Panc1 (cell line): ENCODE data around the gene KBTBD2. TPM values are rescaled to one million over a fixed set of nuclear protein-coding genes. Genes with fewer than 3 reads are reported as not detected.
A peak's percentile ranks its signal among the peaks of the same experiment; 100 is the strongest.
"Not testable (repeated sequence)": the region's sequence is repeated elsewhere in the genome, so short reads cannot be mapped to it uniquely, and the experiment has no call there.

ENCODE experiments used
- ATAC-seq: fragments of 200-7000 bp; cut with Tn5 transposase; 2 replicates; pipeline ENCODE4 v1.9.1; 2020; ENCODE audit warnings: mild to moderate bottlenecking, moderate library complexity
- BruUV-seq: library from RNA; stranded (reverse); fragments of 400-500 nt; replicated peaks from 2 replicates; lab custom pipeline; 2021; lab: Mats Ljungman, UMichigan
- CTCF ChIA-PET: fragments of 300-600 bp; sonication (Branson Sonifier 250); formaldehyde crosslinking; loops from one replicate; lab custom pipeline; 2022; ENCODE audit warnings: antibody characterized with exemption; lab: Charles Lee
- POLR2A ChIA-PET: fragments of 300-600 bp; sonication (Branson Sonifier 250); formaldehyde crosslinking; loops from one replicate; lab custom pipeline; 2022; ENCODE audit warnings: antibody characterized with exemption; lab: Charles Lee
- DNase-seq: peaks from one replicate; pipeline ENCODE4 v3.0.0-alpha.2; 2010; ENCODE audit warnings: low read depth, low spot score
- H3K27ac ChIP-seq: 2 replicates; pipeline ENCODE4 v1.5.1; 2011; ENCODE audit warnings: mild to moderate bottlenecking, low read length, inconsistent platforms
- H3K27me3 ChIP-seq: fragments of 200-500 bp; sonication (Bioruptor generic); 2 replicates; pipeline ENCODE4 v1.6.0; 2014; ENCODE audit warnings: low read length, inconsistent platforms; ENCODE audit not compliant: control insufficient read depth, insufficient read depth
- H3K36me3 ChIP-seq: fragments of 200-500 bp; sonication (Bioruptor generic); 2 replicates; pipeline ENCODE4 v1.5.1; 2014; ENCODE audit warnings: inconsistent platforms, mild to moderate bottlenecking, low read length, moderate library complexity; ENCODE audit not compliant: control insufficient read depth, insufficient read depth
- H3K4me1 ChIP-seq: 2 replicates; pipeline ENCODE4 v1.5.1; 2011; ENCODE audit warnings: inconsistent platforms, mild to moderate bottlenecking, low read length, moderate library complexity; ENCODE audit not compliant: control insufficient read depth, insufficient read depth
- H3K4me3 ChIP-seq, 2 experiments: 2 replicates each; pipeline ENCODE4 v1.5.1; 2011 to 2012; ENCODE audit warnings: low read depth in 2 of 2, low read length in 2 of 2, mild to moderate bottlenecking in 2 of 2, inconsistent platforms in 1 of 2, moderate library complexity in 1 of 2
- H3K9me3 ChIP-seq: fragments of 200-500 bp; sonication (Bioruptor generic); 2 replicates; pipeline ENCODE4 v1.5.1; 2014; ENCODE audit warnings: low read depth, mild to moderate bottlenecking, inconsistent platforms, low read length, moderate library complexity; ENCODE audit not compliant: control insufficient read depth, insufficient read depth
- in situ Hi-C: cut with HindIII; loops from 2 replicates; pipeline ENCODE4 v1.10.0; 2016; ENCODE audit warnings: low sequenced_read_pairs, low pct_unique_long_range_greater_than_20kb
- intact Hi-C: fragments of 100-400 bp; cut with micrococcal nuclease; formaldehyde crosslinking; loops from one replicate; pipeline ENCODE4 v1.10.0; 2022; ENCODE audit not compliant: unreplicated experiment
- total RNA-seq: library from RNA; stranded (reverse); gene quantifications from one replicate; pipeline ENCODE4 v1.2.1, GENCODE V29; 2021; ENCODE audit not compliant: unreplicated experiment

The KBTBD2 gene
- total RNA-seq, 1 experiment from 2014 or later, result 36.8 TPM

DNA sequence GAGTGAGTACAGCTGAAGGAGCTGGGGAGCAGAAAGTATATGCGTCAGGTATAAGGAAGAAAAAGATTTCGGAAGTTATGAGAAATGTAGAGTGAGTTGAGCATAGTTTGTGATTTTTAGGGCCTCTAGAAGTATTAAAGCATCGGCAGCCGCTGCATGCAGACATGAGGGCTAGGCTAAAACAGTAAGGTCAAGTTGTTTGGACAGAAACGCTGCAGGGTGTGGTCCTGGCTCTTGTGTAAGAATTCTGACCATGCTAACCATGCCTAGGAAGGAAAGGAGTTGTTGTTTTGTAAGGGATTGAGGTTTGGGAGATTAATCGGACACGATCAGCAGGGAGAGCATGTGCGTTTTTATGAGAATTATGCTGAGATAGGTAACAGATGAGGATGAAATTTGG, 51.7 kb downstream of the KBTBD2 start:
- in situ Hi-C loops, H3K27ac ChIP-seq, DNase-seq, CTCF ChIA-PET, intact Hi-C loops, H3K9me3 ChIP-seq, ATAC-seq, H3K36me3 ChIP-seq, POLR2A ChIA-PET, H3K27me3 ChIP-seq, H3K4me1 ChIP-seq, H3K4me3 ChIP-seq: not testable (repeated sequence)
- TSS peak; percentile 57 for BruUV-seq

DNA sequence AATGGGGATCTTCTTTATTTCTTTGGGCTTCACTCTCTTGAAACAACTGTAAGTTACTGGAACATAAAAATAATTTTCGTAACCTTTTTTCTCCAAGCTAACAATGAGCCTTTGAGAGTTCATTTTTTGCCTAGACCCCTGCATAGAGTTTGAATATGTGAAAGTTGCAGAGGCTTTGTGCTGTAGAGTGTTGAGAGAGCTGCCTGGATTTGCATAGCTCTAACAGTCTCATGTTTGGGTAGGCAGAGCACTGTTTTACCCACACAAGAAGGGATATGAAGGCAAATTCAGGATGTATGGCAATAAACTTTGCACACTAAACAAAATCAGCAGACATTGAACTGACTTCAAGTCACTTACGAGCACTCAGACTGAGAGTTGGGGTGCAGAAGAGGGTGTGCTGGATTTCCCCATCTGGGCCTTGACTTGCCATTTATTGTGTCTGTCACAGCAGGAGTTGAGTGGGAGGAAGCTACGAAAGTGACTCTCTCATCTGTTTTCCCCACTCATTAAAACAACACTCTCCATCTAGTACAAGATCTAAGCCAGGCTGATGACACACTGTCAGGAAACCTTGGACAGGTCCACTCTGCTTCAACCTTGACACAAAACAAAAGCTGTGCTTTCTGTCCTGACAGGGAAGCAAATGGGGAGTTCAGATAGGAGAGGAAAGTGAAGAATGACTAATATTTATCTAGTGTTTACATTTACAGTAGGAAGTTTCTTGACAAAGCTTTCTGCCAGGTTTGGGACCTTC, 62.4 kb downstream of the KBTBD2 start:
- H3K27ac ChIP-seq, H3K36me3 ChIP-seq, DNase-seq, in situ Hi-C loops, BruUV-seq, H3K4me3 ChIP-seq, intact Hi-C loops, H3K27me3 ChIP-seq, CTCF ChIA-PET, H3K4me1 ChIP-seq, POLR2A ChIA-PET, H3K9me3 ChIP-seq: not testable (repeated sequence)
- ATAC-seq, result peak; percentile 53

Other genes starting within 250 kb of the KBTBD2 start
- gene FKBP9, start 65.7 kb upstream of the KBTBD2 start, total RNA-seq, result 183 TPM
- gene NT5C3A, start 171.0 kb upstream of the KBTBD2 start, total RNA-seq, result 29.1 TPM
- 22.1 TPM for gene RP9, start 217.6 kb upstream of the KBTBD2 start, total RNA-seq
- 6.9 TPM for gene BBS9, start 237.8 kb upstream of the KBTBD2 start, total RNA-seq